ENCODE data around the gene NLK. TPM values are rescaled to one million over a fixed set of nuclear protein-coding genes. Genes with fewer than 3 reads are reported as not detected.

Gene NLK
- 67.1 and 81.7 TPM in 2 replicates for polyA plus RNA-seq
- polyA minus RNA-seq = 118 and 128 TPM in 2 replicates

DNA sequence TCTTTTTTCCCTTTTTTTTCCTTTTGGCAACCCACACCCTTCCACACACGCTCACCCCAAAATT is at the start of gene NLK:
Gene NLK, plus strand, starts transcription at position 21 of the 64 bp plus-strand sequence. CDS start 197 bp downstream, outside the sequence.
- Histone ChIP-seq H4K20me1 (ENCODE audit: insufficient read depth) (no peaks in the 10 kb centered on the region), H3K27me3 (ENCODE audit: insufficient read depth, low read depth, low read length) (no peaks in the 10 kb centered on the region), H3K27ac (ENCODE audit: low read length) (peak within 1 kb of the TSS; percentile 55), H3K36me3 (ENCODE audit: insufficient read depth, low read length) (no peaks in the 10 kb centered on the region), H3K4me2 (ENCODE audit: low read length) (peak within 1 kb of the TSS; percentile 56), H2AFZ (ENCODE audit: low read depth, low read length) (peak within 1 kb of the TSS; percentile 48), H3K9me2 (ENCODE audit: insufficient read depth, low read length) (no peaks in the 10 kb centered on the region), H3F3A (ENCODE audit: insufficient read depth, low read length, poor library complexity, severe bottlenecking) (no peaks in the 10 kb centered on the region), H3K9me3 (ENCODE audit: low read length) (no peaks in the 10 kb centered on the region), H3K79me2 (replicated peaks; ENCODE audit: insufficient read depth, low read length) (peaks cover 55% of the 10 kb centered on the region), H3K9ac (ENCODE audit: low read length) (peak within 1 kb of the TSS; percentile 80), H3K4me3 (ENCODE audit: low read length) (peak within 1 kb of the TSS; percentile 83)
- TF ChIP-seq, protein P1, sequence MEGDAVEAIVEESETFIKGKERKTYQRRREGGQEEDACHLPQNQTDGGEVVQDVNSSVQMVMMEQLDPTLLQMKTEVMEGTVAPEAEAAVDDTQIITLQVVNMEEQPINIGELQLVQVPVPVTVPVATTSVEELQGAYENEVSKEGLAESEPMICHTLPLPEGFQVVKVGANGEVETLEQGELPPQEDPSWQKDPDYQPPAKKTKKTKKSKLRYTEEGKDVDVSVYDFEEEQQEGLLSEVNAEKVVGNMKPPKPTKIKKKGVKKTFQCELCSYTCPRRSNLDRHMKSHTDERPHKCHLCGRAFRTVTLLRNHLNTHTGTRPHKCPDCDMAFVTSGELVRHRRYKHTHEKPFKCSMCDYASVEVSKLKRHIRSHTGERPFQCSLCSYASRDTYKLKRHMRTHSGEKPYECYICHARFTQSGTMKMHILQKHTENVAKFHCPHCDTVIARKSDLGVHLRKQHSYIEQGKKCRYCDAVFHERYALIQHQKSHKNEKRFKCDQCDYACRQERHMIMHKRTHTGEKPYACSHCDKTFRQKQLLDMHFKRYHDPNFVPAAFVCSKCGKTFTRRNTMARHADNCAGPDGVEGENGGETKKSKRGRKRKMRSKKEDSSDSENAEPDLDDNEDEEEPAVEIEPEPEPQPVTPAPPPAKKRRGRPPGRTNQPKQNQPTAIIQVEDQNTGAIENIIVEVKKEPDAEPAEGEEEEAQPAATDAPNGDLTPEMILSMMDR (IDR thresholded peaks at IDR 0.05; ENCODE audit: poor library complexity, severe bottlenecking) = no peak
- no peak for TF ChIP-seq RAD21 (conservative IDR thresholded peaks at IDR 0.05)
- TF ChIP-seq POLR2AphosphoS5 (IDR thresholded peaks at IDR 0.05) = no peak
- TF ChIP-seq EP300 (conservative IDR thresholded peaks at IDR 0.05; ENCODE audit: poor library complexity, severe bottlenecking) = no peak
- no peak for TF ChIP-seq EZH2 (IDR thresholded peaks at IDR 0.05; ENCODE audit: borderline replicate concordance, insufficient read depth, low read length, poor library complexity, severe bottlenecking)
- TF ChIP-seq TAF1 (IDR thresholded peaks at IDR 0.05; ENCODE audit: low read depth) = no peak
- TF ChIP-seq SMC3 (conservative IDR thresholded peaks at IDR 0.05; ENCODE audit: poor library complexity) = no peak
- no peak for TF ChIP-seq MXI1 (conservative IDR thresholded peaks at IDR 0.05; ENCODE audit: poor library complexity, severe bottlenecking)
- TF ChIP-seq, protein P2, sequence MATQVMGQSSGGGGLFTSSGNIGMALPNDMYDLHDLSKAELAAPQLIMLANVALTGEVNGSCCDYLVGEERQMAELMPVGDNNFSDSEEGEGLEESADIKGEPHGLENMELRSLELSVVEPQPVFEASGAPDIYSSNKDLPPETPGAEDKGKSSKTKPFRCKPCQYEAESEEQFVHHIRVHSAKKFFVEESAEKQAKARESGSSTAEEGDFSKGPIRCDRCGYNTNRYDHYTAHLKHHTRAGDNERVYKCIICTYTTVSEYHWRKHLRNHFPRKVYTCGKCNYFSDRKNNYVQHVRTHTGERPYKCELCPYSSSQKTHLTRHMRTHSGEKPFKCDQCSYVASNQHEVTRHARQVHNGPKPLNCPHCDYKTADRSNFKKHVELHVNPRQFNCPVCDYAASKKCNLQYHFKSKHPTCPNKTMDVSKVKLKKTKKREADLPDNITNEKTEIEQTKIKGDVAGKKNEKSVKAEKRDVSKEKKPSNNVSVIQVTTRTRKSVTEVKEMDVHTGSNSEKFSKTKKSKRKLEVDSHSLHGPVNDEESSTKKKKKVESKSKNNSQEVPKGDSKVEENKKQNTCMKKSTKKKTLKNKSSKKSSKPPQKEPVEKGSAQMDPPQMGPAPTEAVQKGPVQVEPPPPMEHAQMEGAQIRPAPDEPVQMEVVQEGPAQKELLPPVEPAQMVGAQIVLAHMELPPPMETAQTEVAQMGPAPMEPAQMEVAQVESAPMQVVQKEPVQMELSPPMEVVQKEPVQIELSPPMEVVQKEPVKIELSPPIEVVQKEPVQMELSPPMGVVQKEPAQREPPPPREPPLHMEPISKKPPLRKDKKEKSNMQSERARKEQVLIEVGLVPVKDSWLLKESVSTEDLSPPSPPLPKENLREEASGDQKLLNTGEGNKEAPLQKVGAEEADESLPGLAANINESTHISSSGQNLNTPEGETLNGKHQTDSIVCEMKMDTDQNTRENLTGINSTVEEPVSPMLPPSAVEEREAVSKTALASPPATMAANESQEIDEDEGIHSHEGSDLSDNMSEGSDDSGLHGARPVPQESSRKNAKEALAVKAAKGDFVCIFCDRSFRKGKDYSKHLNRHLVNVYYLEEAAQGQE (IDR thresholded peaks at IDR 0.05; ENCODE audit: borderline replicate concordance) = no peak

DNA sequence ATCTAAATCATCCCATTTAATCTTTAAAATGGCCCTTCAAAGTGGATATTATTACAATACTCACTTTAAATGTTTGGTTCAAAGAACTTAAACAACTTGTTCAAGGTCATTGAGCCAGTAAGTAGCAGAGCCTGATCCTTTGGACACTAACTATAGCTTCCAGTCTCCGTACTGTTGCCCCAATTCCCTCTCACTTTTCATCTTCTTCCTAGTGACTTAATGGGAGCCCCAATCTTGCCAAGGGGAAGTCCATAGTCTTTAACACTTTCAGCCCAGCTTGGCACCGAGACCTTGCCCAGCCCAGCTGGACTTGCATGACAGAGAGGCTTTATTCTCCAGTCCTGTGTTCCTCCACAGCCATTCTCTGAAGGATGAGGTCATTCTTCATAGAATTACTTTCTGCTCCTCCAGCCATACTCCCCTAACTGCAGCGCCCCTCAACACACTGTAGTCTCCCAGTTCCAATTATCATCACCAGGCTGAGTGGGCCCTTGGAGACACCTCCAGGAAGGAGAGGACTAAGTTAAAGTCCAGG is 49.2 kb upstream of the NLK start:
- Histone ChIP-seq H3K27me3 (ENCODE audit: insufficient read depth, low read depth, low read length) (no peaks in the 10 kb centered on the region), H2AFZ (ENCODE audit: low read depth, low read length) (no peak overlapping the region), H3K36me3 (ENCODE audit: insufficient read depth, low read length) (no peaks in the 10 kb centered on the region), H4K20me1 (ENCODE audit: insufficient read depth) (no peaks in the 10 kb centered on the region), H3F3A (ENCODE audit: insufficient read depth, low read length, poor library complexity, severe bottlenecking) (no peaks in the 10 kb centered on the region), H3K27ac (ENCODE audit: low read length) (no peak overlapping the region), H3K4me3 (ENCODE audit: low read length) (no peak overlapping the region), H3K9me3 (ENCODE audit: low read length) (no peaks in the 10 kb centered on the region), H3K9me2 (ENCODE audit: insufficient read depth, low read length) (no peaks in the 10 kb centered on the region), H3K9ac (ENCODE audit: low read length) (no peak overlapping the region), H3K4me2 (ENCODE audit: low read length) (no peak overlapping the region), H3K79me2 (replicated peaks; ENCODE audit: insufficient read depth, low read length) (no peaks in the 10 kb centered on the region)
- TF ChIP-seq, protein P1 (IDR thresholded peaks at IDR 0.05; ENCODE audit: poor library complexity, severe bottlenecking) = no peak
- TF ChIP-seq EZH2 (IDR thresholded peaks at IDR 0.05; ENCODE audit: borderline replicate concordance, insufficient read depth, low read length, poor library complexity, severe bottlenecking) (no peak), TAF1 (IDR thresholded peaks at IDR 0.05; ENCODE audit: low read depth) (no peak), SMC3 (conservative IDR thresholded peaks at IDR 0.05; ENCODE audit: poor library complexity) (no peak), RAD21 (conservative IDR thresholded peaks at IDR 0.05) (no peak), POLR2AphosphoS5 (IDR thresholded peaks at IDR 0.05) (no peak)
- TF ChIP-seq, protein P2 (IDR thresholded peaks at IDR 0.05; ENCODE audit: borderline replicate concordance) = no peak

All from neural cell (in vitro differentiated cells).